ENCODE measurements around the gene PRUNE2.
"Not testable (repeated sequence)": the region's sequence is repeated elsewhere in the genome, so short reads cannot be mapped to it uniquely, and the experiment has no call there.

Gene PRUNE2

DNA sequence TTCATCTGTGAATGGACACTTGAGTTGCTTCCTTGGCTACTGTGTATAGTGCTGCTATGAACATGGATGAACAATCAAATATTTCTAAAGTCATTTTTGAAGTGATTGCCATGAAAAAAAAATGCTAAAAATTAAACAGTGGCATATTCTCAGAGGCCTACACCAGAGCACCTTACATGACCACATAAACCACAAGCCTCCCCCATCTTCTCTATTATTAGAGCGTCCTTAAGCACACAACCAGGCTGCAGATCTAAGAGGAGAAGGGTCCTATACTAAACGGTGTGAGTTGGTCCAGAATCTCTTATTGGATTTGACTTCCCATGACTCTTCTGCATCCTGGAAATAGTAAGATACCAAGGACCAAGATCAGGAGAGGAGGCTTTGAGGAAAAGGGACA is 107.4 kb downstream of the PRUNE2 start:
- no peak for DNase-seq (ENCODE audit: low spot score)

DNA sequence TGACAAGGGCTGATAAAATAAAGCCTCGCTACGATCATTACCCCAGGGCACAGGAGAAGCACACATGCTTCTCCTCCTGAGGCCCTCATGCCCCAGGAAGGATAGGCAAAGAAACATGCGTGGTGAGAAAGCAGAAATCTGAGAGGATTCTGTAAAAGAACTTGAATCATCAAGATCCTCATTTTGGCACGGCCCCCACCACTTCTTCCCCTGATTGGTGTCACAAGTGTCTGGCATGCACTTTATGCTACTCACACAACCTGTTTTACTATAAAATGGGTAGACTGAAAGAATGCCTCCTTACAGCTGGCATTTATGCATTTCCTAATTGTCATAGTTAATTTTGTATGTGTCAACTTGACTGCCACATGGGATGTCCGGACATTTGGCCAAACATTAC is 109.6 kb downstream of the PRUNE2 start:
- DNase-seq (ENCODE audit: low spot score), result no peak

DNA sequence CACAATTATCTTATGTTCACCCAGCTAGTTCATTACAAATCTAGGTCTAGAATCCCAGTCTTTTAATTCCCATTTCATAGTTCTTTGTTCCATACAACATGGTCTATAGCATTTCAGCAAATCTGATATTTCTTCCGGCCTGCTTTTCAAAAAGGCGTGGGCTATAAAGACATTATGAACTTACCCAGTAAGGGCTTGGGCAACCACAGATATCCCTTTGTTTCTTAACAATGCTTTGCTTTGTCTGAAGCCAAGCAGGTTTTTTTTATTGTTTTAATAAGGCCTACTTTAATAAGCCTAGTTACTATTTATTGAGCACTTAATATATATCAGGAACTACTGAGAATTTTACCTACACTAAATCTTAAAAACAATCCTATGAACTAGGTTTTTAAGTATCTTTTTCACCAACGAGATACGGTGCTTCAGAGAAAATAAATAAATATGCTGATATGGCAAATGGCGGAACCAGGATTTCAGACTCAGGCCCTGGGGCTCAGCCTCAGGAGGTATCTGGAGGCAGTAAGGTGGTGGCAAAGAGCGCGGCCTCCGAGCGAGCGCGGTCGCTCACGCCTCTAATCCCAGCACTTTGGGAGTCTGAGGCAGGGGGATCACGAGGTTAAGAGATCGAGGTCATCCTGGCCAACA is 112.0 kb downstream of the PRUNE2 start:
- DNase-seq (ENCODE audit: low spot score), result no peak

DNA sequence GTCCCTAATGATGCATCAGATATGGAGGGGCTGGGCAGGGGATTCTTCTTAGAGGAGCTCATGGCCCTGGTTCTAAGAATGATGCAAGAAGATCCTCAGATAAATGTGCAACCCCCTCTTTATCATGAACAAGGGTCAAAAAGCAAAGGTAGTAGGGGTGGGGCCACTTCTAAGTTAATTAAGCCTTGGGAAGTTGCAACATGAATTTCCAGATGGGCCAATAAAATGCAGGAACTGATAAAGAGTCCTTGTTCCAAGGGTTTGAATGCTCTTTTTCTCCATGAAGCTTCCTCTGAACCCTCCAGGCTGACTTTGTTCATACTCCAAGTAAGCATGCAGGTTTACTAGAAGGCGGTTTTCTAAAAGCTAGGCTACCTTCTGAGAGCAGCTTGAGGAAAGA is 116.1 kb downstream of the PRUNE2 start:
- no peak for DNase-seq (ENCODE audit: low spot score)

DNA sequence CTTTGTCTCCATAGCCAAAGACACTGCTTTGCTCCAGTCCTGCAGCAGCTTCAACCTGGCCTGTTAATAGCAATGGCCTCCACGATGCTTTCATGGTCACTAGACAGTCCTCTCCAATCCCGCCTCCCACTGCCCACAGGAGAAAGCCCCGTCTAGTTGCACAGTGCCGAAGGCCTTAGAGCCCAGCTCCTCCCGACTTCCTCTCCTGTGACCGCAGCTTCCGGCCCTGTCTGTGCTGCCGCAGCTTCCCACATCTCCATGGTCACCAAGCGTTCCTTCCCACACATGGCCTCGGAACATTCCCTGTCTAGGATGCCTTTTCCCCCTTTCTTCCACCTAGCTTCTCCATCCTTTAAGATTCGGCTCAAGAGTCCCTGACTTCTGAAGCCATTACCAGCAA is 118.2 kb downstream of the PRUNE2 start:
- DNase-seq (ENCODE audit: low spot score), result no peak

DNA sequence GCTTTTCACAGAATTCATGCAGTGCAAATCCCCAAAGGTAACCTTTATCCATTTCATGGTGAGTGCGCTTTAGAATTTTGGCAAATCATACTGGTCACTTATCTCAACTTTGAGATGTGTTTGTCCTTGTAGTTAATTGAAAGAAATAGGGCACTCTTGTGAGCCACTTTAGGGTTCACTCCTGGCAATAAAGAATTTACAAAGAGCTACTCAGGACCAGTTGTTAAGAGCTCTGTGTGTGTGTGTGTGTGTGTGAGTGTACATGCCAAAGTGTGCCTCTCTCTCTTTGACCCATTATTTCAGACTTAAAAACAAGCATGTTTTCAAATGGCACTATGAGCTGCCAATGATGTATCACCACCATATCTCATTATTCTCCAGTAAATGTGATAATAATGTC is 120.4 kb downstream of the PRUNE2 start:
- DNase-seq (ENCODE audit: low spot score), result no peak

DNA sequence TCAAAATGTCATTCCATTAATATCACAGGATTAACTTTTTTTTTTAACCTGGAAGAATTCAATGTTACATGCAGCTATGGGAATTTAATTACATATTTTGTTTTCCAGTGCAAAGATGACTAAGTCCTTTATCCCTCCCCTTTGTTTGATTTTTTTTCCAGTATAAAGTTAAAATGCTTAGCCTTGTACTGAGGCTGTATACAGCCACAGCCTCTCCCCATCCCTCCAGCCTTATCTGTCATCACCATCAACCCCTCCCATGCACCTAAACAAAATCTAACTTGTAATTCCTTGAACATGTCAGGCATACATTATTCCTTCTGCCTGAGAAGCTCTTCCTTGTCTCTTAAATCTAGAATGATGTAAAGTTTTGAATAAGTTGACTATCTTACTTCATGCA is 121.0 kb downstream of the PRUNE2 start:
- DNase-seq (ENCODE audit: low spot score), result no peak

DNA sequence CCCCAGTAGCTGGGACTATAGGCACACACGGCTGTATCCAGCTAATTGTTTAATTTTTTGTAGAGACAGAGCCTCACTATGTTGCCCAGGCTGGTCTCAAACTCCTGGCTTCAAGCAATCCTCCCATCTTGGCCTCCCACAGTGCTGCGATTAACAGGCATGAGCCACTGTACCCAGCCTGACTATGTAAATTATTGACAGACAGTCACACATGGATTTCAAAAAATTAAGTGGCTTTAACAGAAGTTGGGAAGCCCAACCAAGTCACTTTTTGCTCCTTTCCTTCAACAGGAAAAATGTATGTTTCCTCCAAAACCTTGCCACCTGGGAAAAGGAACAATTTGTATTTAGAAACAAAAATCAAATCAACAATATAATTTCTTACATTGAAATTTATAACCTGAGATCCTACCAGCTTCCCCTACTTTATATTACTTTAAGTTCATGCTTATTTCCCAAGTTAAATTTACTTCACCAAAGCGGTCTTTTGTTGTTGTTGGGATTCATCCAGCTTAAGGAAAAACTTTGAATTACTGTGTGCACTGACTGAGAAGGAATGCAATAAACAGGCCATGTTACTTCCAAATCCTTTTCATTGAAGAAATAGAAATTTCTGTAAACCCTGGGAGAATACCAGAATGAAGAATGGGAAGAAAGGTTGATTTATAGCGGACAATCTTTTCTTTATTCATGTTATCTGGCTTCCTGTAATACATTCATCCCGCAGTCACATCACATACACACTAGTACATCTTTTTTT is 133.0 kb downstream of the PRUNE2 start:
- no peak for DNase-seq (ENCODE audit: low spot score)

DNA sequence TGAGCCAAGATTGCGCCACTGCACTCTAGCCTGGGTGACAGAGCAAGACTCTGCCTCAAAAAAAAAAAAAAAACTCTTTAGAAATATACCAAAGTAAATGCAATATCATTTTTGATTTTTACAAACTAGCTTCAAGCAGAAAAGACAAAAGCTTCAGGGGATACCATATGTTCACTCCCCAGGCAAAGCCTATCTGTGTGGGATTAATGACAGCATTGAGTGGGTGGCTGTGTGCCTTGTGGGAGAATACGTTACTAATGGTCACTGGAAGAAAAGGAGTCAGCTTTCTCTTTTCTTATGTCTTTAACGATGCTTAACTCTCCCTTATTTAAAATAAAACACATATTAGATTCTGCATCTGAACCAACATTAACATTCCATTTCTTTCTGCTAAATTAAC is 139.8 kb downstream of the PRUNE2 start:
- no peak for DNase-seq (ENCODE audit: low spot score)

DNA sequence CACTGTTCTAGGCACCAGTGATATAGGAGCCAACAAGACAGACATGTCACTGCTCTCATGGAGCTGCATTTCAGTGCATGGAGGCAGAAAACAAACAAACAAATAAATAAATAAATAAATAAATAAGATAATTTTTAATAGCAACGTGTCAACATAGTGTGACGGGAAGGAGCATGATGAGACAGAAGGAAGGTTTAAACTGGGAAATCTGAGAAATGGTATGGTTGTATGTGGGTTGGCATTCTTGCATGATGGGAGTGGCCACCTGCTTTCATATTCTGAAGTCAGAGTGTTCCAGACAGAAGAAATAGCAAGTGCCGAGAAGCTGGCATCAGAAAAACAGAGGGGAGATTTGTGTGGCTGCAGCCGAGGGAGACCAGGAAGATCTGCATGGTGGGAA is 141.8 kb downstream of the PRUNE2 start, which contains the start of gene PCA3:
TSS of gene PCA3 (plus strand) at position 301 of the 400 bp plus-strand sequence.
- no peak for DNase-seq (ENCODE audit: low spot score)

DNA sequence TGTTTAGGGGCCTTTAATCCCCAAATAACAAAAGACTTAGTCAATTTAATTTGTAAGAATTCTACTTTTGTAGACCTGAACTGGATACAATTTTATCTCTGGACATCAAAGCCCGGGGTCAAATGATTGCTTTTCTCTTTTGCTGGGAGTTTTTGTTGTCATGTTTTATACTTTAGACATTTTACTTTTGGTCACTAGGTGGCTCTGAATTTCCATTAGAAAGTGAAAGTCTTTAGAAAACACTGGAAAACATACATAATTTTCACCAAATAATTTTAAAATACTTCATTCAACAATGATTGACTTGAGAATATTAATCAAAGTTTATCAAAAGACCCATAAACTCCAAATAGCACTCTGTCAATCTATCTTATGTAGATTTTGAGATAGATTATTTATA is 144.5 kb downstream of the PRUNE2 start:
- no peak for DNase-seq (ENCODE audit: low spot score)

DNA sequence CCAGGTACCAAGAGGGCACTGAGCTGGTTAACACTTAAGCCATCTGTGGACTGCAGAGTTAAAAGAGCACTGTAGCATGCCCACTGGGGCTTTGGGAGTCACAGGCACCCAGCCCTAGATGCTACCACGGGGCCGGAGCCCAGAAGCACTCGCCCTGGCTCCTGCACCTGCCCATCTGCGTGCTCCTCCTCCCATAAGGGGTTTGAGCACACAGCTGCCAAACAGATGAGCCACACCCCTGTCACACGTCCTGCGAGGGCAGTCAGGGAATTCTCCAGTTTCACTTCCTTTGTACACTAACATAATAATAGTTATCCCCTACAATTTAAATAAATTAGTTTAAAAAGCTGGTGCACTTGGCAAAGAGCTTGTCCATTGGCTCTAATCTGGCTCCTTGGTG is 146.2 kb downstream of the PRUNE2 start:
- DNase-seq (ENCODE audit: low spot score), result no peak

DNA sequence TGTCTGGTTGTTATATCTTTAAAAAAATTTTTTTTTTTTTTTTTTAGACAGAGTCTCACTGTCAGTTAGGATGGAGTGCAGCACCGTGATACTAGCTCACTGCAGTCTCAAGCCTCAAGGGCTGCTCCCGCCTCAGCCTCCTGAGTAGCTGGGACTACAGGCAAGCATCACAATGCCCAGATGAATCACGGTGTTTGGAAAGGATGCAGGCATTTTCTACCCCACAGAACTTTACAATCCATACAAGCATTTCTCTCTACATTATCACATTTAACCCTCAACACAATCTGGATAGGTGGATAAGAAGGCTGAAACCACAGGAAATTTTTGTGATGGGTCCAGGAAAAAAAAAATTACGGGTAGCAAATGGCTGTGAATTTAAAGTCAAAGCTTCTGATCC is 147.4 kb downstream of the PRUNE2 start:
- no peak for DNase-seq (ENCODE audit: low spot score)

DNA sequence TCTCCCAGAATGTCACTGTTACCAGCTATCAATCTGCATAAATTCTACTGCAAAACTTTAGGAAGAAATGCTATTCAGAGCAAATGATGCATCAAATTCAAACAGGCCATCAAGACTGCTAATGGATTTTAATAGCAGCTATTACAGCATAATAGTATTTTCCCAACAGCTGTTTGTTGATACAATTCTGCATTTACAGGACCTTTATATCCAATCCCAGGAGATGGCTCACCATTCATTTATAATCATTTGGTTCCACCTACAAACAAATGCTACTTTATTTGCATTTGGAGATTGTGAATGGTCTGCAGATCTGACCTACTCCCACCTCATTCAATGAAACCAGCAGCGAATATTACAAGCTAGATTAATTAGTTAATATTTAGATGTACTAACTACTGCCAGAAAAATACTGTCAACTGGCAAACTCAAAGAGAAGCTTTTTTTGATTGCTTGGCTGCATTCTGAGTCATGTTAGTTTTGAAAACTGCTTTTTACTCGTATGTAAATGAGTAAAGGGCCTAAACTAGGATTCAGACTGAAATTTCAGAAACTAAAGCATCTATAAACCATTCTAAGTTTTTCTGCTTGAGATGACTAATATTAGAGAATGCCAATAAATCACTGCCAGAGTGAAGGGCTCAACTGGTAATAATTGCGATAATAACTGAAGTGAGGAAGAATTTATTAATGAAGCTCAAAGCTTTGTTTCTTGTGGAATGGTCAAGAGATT is 148.8 kb downstream of the PRUNE2 start:
- no peak for DNase-seq (ENCODE audit: low spot score)

DNA sequence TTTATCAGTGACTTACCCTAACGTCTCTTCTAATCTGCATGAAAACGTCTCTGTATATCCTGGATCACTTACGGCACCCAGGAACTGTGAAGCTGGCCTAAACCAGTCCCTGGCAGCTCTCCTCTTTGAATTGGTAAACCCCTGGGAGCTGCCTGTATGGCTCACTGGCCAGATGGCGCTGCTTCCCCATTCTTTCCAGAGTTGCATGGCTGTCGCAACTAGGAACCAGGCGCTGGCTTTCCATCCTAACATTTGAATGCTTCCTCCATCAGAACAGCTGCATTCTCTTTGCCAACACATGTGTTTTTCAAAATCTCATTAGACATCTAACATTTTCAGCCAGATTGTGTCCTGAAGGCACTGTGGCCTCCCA is 149.7 kb downstream of the PRUNE2 start:
- no peak for DNase-seq (ENCODE audit: low spot score)

DNA sequence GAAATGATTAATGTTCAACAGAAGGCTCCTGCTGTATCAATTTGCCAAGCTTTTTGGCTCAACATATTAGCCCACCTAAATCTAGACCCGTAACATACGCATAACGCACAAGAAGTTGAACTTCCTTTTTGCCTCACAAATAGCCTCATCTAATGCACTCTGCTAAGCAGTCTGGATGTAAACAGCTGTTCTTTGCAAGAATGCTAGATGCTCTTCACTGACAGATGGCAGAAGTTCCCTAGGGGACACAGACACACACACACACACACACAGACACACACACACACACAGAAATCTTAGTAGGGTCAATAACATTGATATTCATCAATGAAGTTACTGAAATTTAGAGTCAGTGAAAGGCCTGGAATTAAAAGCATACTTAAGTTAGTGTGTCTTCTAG is 154.9 kb downstream of the PRUNE2 start:
- DNase-seq (ENCODE audit: low spot score), result no peak

DNA sequence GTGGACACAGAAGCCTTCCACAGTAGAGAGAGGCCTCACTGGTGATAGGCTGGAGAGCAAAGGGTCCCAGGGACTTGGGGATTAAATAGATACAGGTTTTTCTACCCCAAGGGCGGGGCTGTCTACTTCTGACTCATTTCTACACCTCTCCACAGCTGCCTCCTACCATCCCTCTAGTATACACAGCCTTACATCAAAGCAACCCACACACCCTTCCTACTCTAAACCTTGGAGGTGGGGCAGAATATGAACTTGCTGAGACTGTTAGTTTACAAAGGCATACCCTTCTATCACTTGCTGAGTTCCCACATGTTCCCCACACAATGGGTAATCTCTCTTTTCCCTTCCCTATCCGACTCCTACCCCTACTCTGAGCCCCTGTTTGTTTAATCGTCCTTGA is 161.6 kb downstream of the PRUNE2 start:
- DNase-seq (ENCODE audit: low spot score), result no peak

DNA sequence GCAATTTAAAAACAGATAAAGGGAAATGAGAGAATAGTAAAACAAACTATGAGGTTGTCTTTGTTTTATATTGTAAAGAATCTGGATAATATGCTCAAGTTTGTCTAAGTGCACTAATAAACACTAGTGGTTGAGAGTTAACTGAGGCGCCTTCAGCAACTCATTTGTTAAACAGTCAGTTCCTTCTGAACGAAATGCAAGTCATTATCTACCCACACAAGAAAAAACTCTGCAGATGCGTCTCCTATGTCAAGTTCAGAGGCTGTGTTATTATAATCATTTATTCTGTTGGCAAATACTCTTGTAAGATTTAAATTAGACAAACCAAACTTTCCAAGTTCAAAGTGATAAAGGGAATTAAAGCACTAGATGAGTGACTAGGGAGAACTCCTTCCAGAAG is 162.0 kb downstream of the PRUNE2 start:
- DNase-seq (ENCODE audit: low spot score), result no peak

DNA sequence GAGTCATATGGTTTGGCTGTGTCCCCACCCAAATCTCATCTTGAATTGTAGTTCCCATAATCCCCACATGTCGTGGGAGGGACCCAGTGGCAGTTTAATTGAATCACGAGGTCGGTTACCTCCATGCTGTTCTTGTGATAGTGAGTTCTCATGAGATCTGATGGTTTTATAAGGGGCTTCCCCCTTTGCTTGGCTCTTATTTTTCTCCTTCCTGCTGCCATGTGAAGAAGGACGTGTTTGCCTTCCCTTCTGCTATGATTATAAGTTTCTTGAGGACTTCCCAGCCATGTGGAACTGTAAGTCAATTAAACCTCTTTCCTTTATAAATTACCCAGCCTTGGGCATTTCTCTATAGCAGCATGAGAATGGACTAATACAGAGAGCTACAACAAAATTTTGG is 163.0 kb downstream of the PRUNE2 start:
- DNase-seq (ENCODE audit: low spot score), result not testable (repeated sequence)

DNA sequence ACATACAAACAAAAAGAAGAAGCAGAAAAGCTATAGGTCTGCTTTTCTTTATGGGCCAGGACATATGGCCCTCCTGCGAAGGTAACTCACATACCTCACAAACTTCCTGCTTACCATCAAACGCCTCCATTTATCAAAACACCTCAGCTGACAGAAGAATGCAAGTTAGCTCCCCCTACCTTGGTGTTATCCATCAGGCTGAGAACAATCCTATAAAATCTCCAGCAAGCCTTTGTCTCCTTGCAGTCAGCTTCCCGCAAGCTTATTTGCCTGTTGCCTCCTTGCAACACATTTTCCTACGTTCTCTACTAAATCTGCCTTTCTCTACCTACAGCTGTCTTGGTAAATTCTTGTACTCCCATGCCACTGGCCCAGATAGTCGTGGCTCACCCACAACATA is 164.4 kb downstream of the PRUNE2 start:
- no peak for DNase-seq (ENCODE audit: low spot score)

DNA sequence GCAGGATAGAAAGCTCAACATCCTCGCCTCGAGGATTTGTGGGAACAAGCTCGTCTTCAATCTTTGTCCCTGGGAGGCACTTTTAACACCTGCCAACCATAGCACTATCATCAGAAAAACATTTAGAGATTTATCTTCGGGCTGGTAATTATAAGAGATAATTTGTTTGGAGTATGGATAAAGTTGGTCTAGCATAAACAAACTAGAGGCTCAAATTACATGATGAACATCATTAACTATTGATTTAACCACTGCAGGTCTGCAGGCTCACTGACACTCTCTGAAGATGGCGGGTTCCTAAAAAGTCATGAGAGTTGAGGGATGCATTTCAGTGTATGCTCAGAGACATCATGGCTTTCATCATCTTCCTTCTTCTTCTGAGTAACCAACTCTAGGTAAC is 167.5 kb downstream of the PRUNE2 start:
- DNase-seq (ENCODE audit: low spot score), result no peak

DNA sequence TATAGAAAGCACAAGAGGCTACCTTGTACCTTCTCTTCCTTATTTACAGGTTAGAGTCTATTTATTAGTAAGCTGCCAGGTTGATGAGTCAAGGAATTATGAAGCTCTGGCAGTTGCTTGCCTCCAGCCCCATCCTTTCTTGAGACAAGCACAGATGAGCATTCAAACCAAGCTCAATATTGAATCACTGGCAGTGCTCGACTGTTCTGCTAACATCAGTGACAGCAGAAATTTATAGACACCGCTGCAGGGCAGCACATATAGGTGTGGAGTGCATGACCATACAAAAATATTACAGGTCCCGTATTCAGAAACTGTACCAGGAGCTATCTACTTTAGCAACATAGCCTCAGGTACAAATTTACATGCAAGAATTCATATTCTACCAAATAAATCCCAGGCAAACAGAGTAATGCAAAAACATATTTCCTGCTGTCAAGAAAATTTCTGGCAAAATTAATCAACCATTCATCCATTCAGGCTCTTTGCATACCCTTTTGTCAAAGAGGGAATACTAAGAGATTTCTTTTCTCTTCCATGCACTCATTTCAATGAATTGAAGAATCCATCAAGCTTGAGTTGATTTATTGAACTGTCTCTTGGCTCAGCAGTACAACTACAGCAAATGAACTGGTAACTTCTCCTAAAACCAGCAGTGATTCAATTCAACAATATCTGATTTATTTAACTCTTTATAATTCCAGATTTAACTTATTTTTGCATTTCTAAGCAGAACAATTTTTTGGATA is 168.6 kb downstream of the PRUNE2 start:
- DNase-seq (ENCODE audit: low spot score), result no peak

DNA sequence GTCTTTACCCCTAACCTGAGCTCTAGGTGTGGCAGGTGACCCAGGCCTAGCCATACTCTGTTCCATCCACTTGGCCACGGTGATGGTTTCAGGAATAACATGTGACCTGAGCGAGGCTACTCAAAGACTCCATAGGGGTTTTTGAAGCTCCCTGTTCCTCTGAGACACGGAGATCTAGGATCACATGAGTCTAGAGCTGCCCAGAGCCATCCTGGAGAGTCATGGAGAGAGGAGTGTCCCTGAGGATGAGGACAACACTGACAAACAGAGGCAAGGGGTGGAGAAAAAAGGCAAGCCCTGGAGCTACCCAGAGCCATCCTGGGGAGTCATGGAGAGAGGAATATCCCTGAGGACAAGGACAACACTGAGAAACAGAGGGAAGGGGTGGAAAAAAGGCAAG is 171.2 kb downstream of the PRUNE2 start:
- no peak for DNase-seq (ENCODE audit: low spot score)

All from hematopoietic multipotent progenitor cell treated with erythropoietin and hydrocortisone succinate and interleukin-3 and kit ligand, for 17 days (in vitro differentiated cells).